Heart left ventricle (tissue), 16 donors: ENCODE measurements around the gene NSMCE1. TPM values are rescaled to one million over a fixed set of nuclear protein-coding genes. Genes with fewer than 3 reads are reported as not detected.
A peak's percentile ranks its signal among the peaks of the same experiment; 100 is the strongest.

Experiments
- ATAC-seq, 4 donors: fragments of 200-7000 bp; cut with Tn5 transposase; one replicate each; pipeline ENCODE4 v1.9.1; 2020 to 2022; ENCODE audit warnings: moderate library complexity in 4 of 4, mild to moderate bottlenecking in 3 of 4, moderate number of reproducible peaks in 1 of 4
- DNase-seq, 5 donors: peaks; one replicate each; pipeline ENCODE4 v3.0.0-alpha.2; 2020
- H3K27ac ChIP-seq, 12 donors: fragments of 200-600 bp; sonication (generic) in 4 of 12; one replicate each; pipeline versions ENCODE4 v1.5.0 to v1.8.0; 2016 to 2022; ENCODE audit warnings: mild to moderate bottlenecking in 2 of 12
- H3K27me3 ChIP-seq, 9 donors: fragments of 200-600 bp; sonication (generic) in 2 of 9; one replicate each; pipeline versions ENCODE4 v1.5.1 to v1.8.0; 2016 to 2022; ENCODE audit warnings: mild to moderate bottlenecking in 3 of 9
- H3K36me3 ChIP-seq, 9 donors: fragments of 200-600 bp; sonication (generic) in 2 of 9; one replicate each; pipeline versions ENCODE4 v1.5.0 to v1.8.0; 2018 to 2022; ENCODE audit warnings: mild to moderate bottlenecking in 2 of 9
- H3K4me1 ChIP-seq, 12 donors: fragments of 200-600 bp; sonication (generic) in 4 of 12; one replicate each; pipeline versions ENCODE4 v1.5.0 to v1.8.0; 2016 to 2022; ENCODE audit warnings: mild to moderate bottlenecking in 3 of 12
- H3K4me3 ChIP-seq, 12 donors: fragments of 200-600 bp; sonication (generic) in 4 of 12; one replicate each; pipeline versions ENCODE4 v1.5.0 to v1.8.0; 2017 to 2022; ENCODE audit warnings: mild to moderate bottlenecking in 9 of 12, moderate library complexity in 4 of 12
- H3K9me3 ChIP-seq, 12 donors: fragments of 200-600 bp; sonication (generic) in 4 of 12; one replicate each; pipeline versions ENCODE4 v1.5.0 to v1.8.0; 2016 to 2022; ENCODE audit warnings: mild to moderate bottlenecking in 1 of 12
- POLR2A ChIP-seq, 2 donors: fragments of 450-650 bp; IDR thresholded peaks; one replicate each; pipeline ENCODE4 v1.6.1; 2017; ENCODE audit warnings: antibody characterized with exemption in 2 of 2, mild to moderate bottlenecking in 2 of 2, moderate library complexity in 2 of 2
- WGBS, 4 donors: extraction: QIAGEN DNeasy Blood & Tissue Kit in 2 of 4; methylation state at CpG; one replicate each; pipeline versions ENCODE4 v1.1.5 to v1.1.7; 2013 to 2018; 5-methylcytosine and 5-hydroxymethylcytosine counted together
- intact Hi-C, 10 donors: fragments of 100-400 bp; cut with DNase I; formaldehyde crosslinking; loops; one replicate each; pipeline versions ENCODE4 v1.11.1 to v1.14.2; 2022
- polyA plus RNA-seq, 2 donors: library from polyadenylated mRNA; stranded (reverse); fragments of 200-250 nt; gene quantifications; one replicate each; pipeline ENCODE4 v1.2.3, GENCODE V29; 2013
- total RNA-seq, 9 donors: library from RNA; depleted of rRNA in 2 of 9; stranded (reverse); fragments of >200 nt in 2 of 9; fragmentation: NEBNext Ultra II Directional in 3 of 9; extraction: Animal tissue kit (Norgen Biotek cat#: 25700) in 3 of 9; gene quantifications; one replicate each; pipeline versions ENCODE4 v1.1.0 to v1.2.4, GENCODE V29; 2016 to 2023
- TF ChIP-seq, protein P1 (sequence below), 12 donors: fragments of 200-600 bp; sonication (generic) in 4 of 12; IDR thresholded peaks; one replicate each; pipeline versions ENCODE4 v1.5.0 to v1.8.0; 2018 to 2022; ENCODE audit warnings: antibody characterized with exemption in 12 of 12, mild to moderate bottlenecking in 5 of 12
- donor health status: ischemic (EF 13 %, LVEDD 7.1; RV severe dilation, severe dysfunction).
- donor health status: healthy with polysubstance abuse.
- donor health status: DM: no; HTN: yes; CAD: no.
- donor health status: DM: no; HTN: no; CAD: no.
- donor health status: ischemic (EF 25% LVEDD 6.9; RV normal size, moderate dysfunction).
- donor health status: ischemic (EF 25% LVEDD 5.7; RV mildly dilated, moderate dysfunction).
- donor health status: healthy.
- donor health status: DM: yes; HTN: yes; CAD: no.
- donor health status: ischemic (EF 35%, LVEDD 5.7; RV mildly dilated, moderate dysfunction).
- donor health status: nonischemic (EF 11% LVEDD 7.7; RV severe dilation, severe dysfunction).
- donor health status: DM: yes; HTN: yes; CAD: no.
- donor health status: PGD.
- donor health status: ischemic (EF 29% LVEDD 5.4; RV normal size, mild dysfunction).
- donor health status: nonischemic (EF 23%, LVEDD 6.1; RV moderate dilation, normal function).

The NSMCE1 gene
- total and polyA plus RNA-seq, 11 donors, result 29.6 to 48.7 (median 37.1) TPM

DNA sequence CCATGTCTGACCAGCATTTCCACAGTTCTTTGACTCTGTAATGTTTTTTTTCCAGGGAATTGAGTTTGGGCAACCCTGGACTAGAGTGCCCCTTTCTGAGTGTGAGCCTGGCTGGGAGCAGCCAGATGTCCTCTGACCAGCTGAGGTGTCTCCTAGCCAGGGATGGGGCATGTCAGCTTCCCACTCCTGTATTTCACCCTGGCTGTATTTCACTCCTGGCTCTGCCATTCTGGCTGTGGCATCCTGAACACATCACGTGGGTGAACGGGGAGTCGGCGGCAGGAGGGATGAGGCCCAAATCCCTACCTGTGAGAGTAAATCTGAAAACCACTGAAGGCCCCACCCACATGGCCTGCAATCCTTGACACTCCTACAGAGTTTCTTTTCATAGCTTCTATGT, 34.0 kb downstream of the NSMCE1 start:
- DNase-seq, result peak in 1 of 5 donors; percentile 21
- intact Hi-C loops, result loop anchor here in 9 of 10 donors (1.0 to 10.0 kb wide), 10 partner anchors 78 to 223 kb away; partner anchors contain the start of gene IL4R (in 5 of the 9)
- H3K4me1 ChIP-seq, result peaks cover 0 to 79% (median 36%) of the 10 kb centered on the region in 12 donors
- peak overlapping the region; percentile 24 to 91 (median 58) for H3K27ac ChIP-seq
- TF ChIP-seq, protein P1, sequence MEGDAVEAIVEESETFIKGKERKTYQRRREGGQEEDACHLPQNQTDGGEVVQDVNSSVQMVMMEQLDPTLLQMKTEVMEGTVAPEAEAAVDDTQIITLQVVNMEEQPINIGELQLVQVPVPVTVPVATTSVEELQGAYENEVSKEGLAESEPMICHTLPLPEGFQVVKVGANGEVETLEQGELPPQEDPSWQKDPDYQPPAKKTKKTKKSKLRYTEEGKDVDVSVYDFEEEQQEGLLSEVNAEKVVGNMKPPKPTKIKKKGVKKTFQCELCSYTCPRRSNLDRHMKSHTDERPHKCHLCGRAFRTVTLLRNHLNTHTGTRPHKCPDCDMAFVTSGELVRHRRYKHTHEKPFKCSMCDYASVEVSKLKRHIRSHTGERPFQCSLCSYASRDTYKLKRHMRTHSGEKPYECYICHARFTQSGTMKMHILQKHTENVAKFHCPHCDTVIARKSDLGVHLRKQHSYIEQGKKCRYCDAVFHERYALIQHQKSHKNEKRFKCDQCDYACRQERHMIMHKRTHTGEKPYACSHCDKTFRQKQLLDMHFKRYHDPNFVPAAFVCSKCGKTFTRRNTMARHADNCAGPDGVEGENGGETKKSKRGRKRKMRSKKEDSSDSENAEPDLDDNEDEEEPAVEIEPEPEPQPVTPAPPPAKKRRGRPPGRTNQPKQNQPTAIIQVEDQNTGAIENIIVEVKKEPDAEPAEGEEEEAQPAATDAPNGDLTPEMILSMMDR (IDR thresholded peaks at IDR 0.05), result no peak
- TF ChIP-seq POLR2A (IDR thresholded peaks at IDR 0.05), result no peak
- peaks cover 0 to 47% (median 26%) of the 10 kb centered on the region in 9 donors for H3K36me3 ChIP-seq
- no peak for ATAC-seq
- no peaks in the 10 kb centered on the region for H3K27me3 ChIP-seq
- H3K4me3 ChIP-seq, result peak overlapping the region in 2 of 12 donors; percentile 12 to 31
- WGBS, 4 donors, result 40 to 48% (median 44%) methylated on average over 4 of the region's 4 CpGs
- H3K9me3 ChIP-seq, result no peaks in the 10 kb centered on the region

DNA sequence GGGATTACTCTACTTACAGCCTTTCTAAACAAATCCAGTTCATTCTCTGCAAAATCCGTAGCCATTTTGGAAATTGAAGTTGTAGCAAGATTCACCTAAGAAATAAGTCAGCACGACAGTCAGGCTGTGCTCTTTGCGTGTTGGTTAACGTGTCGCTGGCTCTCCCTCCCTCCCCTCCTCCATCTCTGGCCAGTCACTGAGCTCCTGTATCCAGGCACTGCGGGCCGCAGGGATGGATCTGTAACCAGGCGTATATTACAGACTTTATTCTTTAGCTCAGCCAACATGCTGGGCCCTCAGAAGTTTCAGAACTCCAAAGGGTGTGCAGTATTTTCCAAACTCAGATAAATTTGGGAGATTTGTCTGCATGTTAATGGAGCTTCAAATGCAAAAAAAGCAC, 34.4 kb downstream of the NSMCE1 start:
- peak in 1 of 5 donors; percentile 9 for DNase-seq
- TF ChIP-seq POLR2A (IDR thresholded peaks at IDR 0.05), result no peak
- TF ChIP-seq, protein P1 (IDR thresholded peaks at IDR 0.05), result no peak
- intact Hi-C loops, result loop anchor here in 9 of 10 donors (2.0 to 10.0 kb wide), 8 partner anchors 81 to 223 kb away; partner anchors contain the start of gene IL4R (in 3 of the 9)
- ATAC-seq, result no peak
- H3K36me3 ChIP-seq, result peaks cover 0 to 47% (median 26%) of the 10 kb centered on the region in 9 donors
- peak overlapping the region in 7 of 12 donors; percentile 34 to 91 (median 60) for H3K27ac ChIP-seq
- H3K4me1 ChIP-seq, result peaks cover 0 to 84% (median 39%) of the 10 kb centered on the region in 12 donors
- no peaks in the 10 kb centered on the region for H3K27me3 ChIP-seq
- H3K9me3 ChIP-seq, result no peaks in the 10 kb centered on the region
- H3K4me3 ChIP-seq, result no peak overlapping the region
- 86 to 98% (median 90%) methylated on average over 8 of the region's 8 CpGs for WGBS, 4 donors

DNA sequence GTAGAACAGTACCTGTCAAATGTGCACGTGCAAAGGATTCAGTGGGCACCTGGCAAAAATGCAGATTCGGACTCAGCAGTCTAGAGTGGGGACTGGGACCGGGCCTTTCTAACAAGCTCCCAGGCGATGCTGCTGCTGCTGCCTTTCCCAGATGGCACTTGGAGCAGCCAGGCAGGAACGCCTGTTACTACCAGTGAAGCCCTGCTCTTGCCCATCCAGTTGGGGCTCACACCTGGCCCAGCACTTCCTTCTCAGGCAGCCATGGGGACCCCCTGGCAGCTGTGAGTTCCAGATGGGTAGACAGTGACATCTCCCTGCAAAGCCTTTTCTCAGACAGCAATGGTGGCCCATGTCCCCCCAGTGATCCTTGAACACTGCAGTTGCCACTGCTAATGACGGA, 34.8 kb downstream of the NSMCE1 start:
- no peak for ATAC-seq
- Histone ChIP-seq H3K4me1 (peaks cover 0 to 85% (median 41%) of the 10 kb centered on the region in 12 donors), H3K36me3 (peaks cover 0 to 47% (median 26%) of the 10 kb centered on the region in 9 donors), H3K4me3 (no peak overlapping the region), H3K27me3 (no peaks in the 10 kb centered on the region), H3K9me3 (no peaks in the 10 kb centered on the region), H3K27ac (peak overlapping the region in 1 of 12 donors; percentile 91)
- intact Hi-C loops, result loop anchor here in 9 of 10 donors (2.0 to 10.0 kb wide), 8 partner anchors 81 to 224 kb away; partner anchors contain the start of gene IL4R (in 3 of the 9)
- WGBS, 4 donors, result 86 to 97% (median 92%) methylated on average over 6 of the region's 6 CpGs
- DNase-seq, result peak in 1 of 5 donors; percentile 20
- TF ChIP-seq, protein P1 (IDR thresholded peaks at IDR 0.05), result no peak
- no peak for TF ChIP-seq POLR2A (IDR thresholded peaks at IDR 0.05)

DNA sequence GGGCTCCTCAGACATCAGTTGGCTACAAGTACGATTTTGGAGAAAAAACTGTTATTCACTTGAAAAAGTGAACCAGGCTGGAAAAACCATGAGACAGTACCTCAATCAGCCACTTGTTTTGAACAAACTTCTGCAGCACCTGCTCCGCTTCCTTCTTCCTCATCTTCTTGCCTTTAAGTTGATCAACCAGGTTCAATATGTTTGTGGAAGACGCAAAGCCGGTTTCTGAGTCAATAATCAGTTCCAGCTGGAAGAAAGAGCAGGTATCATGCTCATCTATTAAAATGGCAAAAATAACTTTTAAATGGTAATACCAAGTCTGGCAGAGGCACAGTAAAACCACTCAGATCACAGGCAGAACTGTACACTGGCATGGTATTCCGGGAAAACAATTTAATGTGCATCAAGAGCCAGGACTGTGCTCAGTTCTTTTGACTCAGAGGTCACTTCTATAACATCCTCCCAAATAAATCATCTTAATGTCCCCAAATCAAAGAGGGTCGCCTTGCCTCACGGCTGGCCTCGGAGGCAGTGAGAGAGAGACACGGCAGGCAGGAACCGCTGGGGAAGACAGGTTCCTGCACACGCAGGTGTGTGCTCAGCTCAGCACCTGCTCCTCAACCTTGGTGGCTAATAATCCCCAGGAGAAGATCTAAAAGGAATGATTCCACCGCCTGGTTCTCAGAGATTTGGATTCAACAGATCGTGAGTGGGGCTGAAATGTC, 35.5 kb downstream of the NSMCE1 start:
- Histone ChIP-seq H3K27ac (peak overlapping the region in 1 of 12 donors; percentile 91), H3K27me3 (no peaks in the 10 kb centered on the region), H3K4me3 (no peak overlapping the region), H3K4me1 (peaks cover 0 to 79% (median 38%) of the 10 kb centered on the region in 12 donors), H3K36me3 (peaks cover 0 to 47% (median 26%) of the 10 kb centered on the region in 9 donors), H3K9me3 (no peaks in the 10 kb centered on the region)
- ATAC-seq (no peak), DNase-seq (peak in 2 of 5 donors; percentile 3 to 36)
- TF ChIP-seq, protein P1 (IDR thresholded peaks at IDR 0.05), result no peak
- 88 to 93% (median 89%) methylated on average over 13 of the region's 13 CpGs for WGBS, 4 donors
- intact Hi-C loops, result loop anchor here in 5 of 10 donors (5.0 to 10.0 kb wide), 4 partner anchors 82 to 224 kb away; partner anchors contain the start of gene IL4R (in 3 of the 5)
